HepG2 (cell line): ENCODE data around the gene POGLUT3. TPM values are rescaled to one million over a fixed set of nuclear protein-coding genes. Genes with fewer than 3 reads are reported as not detected.
A peak's percentile ranks its signal among the peaks of the same experiment; 100 is the strongest.

ENCODE experiments used
- ARNT ChIP-seq: fragments of 450-650 bp; IDR thresholded peaks from 2 replicates; pipeline ENCODE4 v1.6.1; 2017
- CREM ChIP-seq, 2 experiments: sonication (generic) in 1 of 2; formaldehyde crosslinking in 1 of 2; IDR thresholded peaks; 2 replicates each; pipeline versions ENCODE4 v1.4.0 to v1.6.1; 2016 to 2020; ENCODE audit warnings: antibody characterized with exemption in 1 of 2, mild to moderate bottlenecking in 1 of 2, missing genetic modification reagents in 1 of 2
- GLI4 ChIP-seq: sonication (generic); formaldehyde crosslinking; IDR thresholded peaks from 2 replicates; pipeline ENCODE4 v1.5.1; 2020; ENCODE audit warnings: missing genetic modification reagents, mild to moderate bottlenecking, moderate library complexity, borderline replicate concordance
- KLF15 ChIP-seq: sonication (generic); formaldehyde crosslinking; IDR thresholded peaks from 2 replicates; pipeline ENCODE4 v1.8.1; 2023; ENCODE audit warnings: borderline replicate concordance, mild to moderate bottlenecking, inconsistent platforms, missing genetic modification reagents, mixed read lengths
- KMT2A ChIP-seq: sonication (generic); formaldehyde crosslinking; IDR thresholded peaks from 2 replicates; pipeline ENCODE4 v1.4.0; 2020; ENCODE audit warnings: missing genetic modification reagents
- MAFF ChIP-seq: IDR thresholded peaks from 2 replicates; pipeline ENCODE4 v1.6.1; 2011; ENCODE audit warnings: low read depth, low read length, improper control_type of control experiment
- MAZ ChIP-seq, 2 experiments: sonication (generic) in 1 of 2; formaldehyde crosslinking in 1 of 2; IDR thresholded peaks; 2 replicates each; pipeline versions ENCODE4 v1.5.0 to v1.6.1; 2012 to 2020; ENCODE audit warnings: low read depth in 2 of 2, mild to moderate bottlenecking in 2 of 2, borderline replicate concordance in 1 of 2, improper control_type of control experiment in 1 of 2, low read length in 1 of 2, missing genetic modification reagents in 1 of 2, moderate library complexity in 1 of 2
- MYNN ChIP-seq: sonication (generic); formaldehyde crosslinking; IDR thresholded peaks from 2 replicates; pipeline ENCODE4 v1.4.0; 2020; ENCODE audit warnings: mild to moderate bottlenecking, low read depth, missing genetic modification reagents
- NFATC3 ChIP-seq: sonication (generic); formaldehyde crosslinking; IDR thresholded peaks from 2 replicates; pipeline ENCODE4 v1.5.1; 2020; ENCODE audit warnings: mild to moderate bottlenecking, missing genetic modification reagents
- SCMH1 ChIP-seq: sonication (generic); formaldehyde crosslinking; IDR thresholded peaks from 2 replicates; pipeline ENCODE4 v1.9.0; 2021; ENCODE audit warnings: missing genetic modification reagents, mild to moderate bottlenecking, borderline replicate concordance
- TGIF2 ChIP-seq: IDR thresholded peaks from 2 replicates; pipeline ENCODE4 v1.6.1; 2016; ENCODE audit warnings: control low read depth, missing compliant biosample characterization
- U2AF1 ChIP-seq: fragments of 200-400 bp; formaldehyde crosslinking; optimal IDR thresholded peaks from 2 replicates; pipeline ENCODE3; 2017; ENCODE audit warnings: mild to moderate bottlenecking, low read depth, low read length
- WIZ ChIP-seq: sonication (generic); formaldehyde crosslinking; IDR thresholded peaks from 2 replicates; pipeline ENCODE4 v1.5.1; 2020; ENCODE audit warnings: mild to moderate bottlenecking, missing genetic modification reagents
- ZFP36 ChIP-seq: fragments of 150-350 bp; IDR thresholded peaks from 2 replicates; pipeline ENCODE4 v1.6.1; 2018; ENCODE audit warnings: borderline replicate concordance, low read length, low read depth; ENCODE audit not compliant: partially characterized antibody
- polyA plus RNA-seq, 8 experiments: library from polyadenylated mRNA; depleted of rRNA in 3 of 8; stranded (reverse) in 7 of 8; unstranded in 1 of 8; fragments of >200 nt; fragmentation: Illumina TruSeq in 4 of 8; extraction: Trizol in 4 of 8; gene quantifications; 2 replicates each; pipeline versions ENCODE4 v1.2.1 to v1.2.3, GENCODE V29; 2011 to 2016; ENCODE audit warnings: low read depth in 4 of 8, missing spikeins in 1 of 8, mixed read lengths in 1 of 8; ENCODE audit not compliant: insufficient read depth in 1 of 8
- total RNA-seq, 5 experiments: library from RNA; depleted of rRNA; stranded (reverse); fragments of >200 nt; fragmentation: Illumina TruSeq; extraction: Trizol; gene quantifications; 2 replicates each; pipeline ENCODE4 v1.2.3, GENCODE V29; 2016; ENCODE audit warnings: low read depth in 1 of 5
- TF ChIP-seq, protein P1 (sequence below): sonication (generic); formaldehyde crosslinking; IDR thresholded peaks from 2 replicates; pipeline ENCODE4 v1.4.0; 2020; ENCODE audit warnings: mild to moderate bottlenecking, missing genetic modification reagents, borderline replicate concordance
- TF ChIP-seq, protein P2 (sequence below): sonication (generic); formaldehyde crosslinking; IDR thresholded peaks from 2 replicates; pipeline ENCODE4 v1.4.0; 2020; ENCODE audit warnings: missing genetic modification reagents, borderline replicate concordance
- TF ChIP-seq, protein P3 (sequence below): sonication (generic); formaldehyde crosslinking; IDR thresholded peaks from 2 replicates; pipeline ENCODE4 v1.4.0; 2020; ENCODE audit warnings: mild to moderate bottlenecking, missing genetic modification reagents
- TF ChIP-seq, protein P4 (sequence below): sonication (generic); formaldehyde crosslinking; IDR thresholded peaks from 2 replicates; pipeline ENCODE4 v1.4.0; 2020; ENCODE audit warnings: missing genetic modification reagents
- TF ChIP-seq, protein P5 (sequence below): IDR thresholded peaks from 2 replicates; pipeline ENCODE4 v1.6.1; 2016; ENCODE audit warnings: mild to moderate bottlenecking, missing biosample characterization, missing genetic modification reagents

POGLUT3 gene
- total and polyA plus RNA-seq, 2 of the 13 experiments (the other 11 are each of a cell fraction or from before 2014, with no cell fraction given): 14.3 to 22.0 TPM

DNA sequence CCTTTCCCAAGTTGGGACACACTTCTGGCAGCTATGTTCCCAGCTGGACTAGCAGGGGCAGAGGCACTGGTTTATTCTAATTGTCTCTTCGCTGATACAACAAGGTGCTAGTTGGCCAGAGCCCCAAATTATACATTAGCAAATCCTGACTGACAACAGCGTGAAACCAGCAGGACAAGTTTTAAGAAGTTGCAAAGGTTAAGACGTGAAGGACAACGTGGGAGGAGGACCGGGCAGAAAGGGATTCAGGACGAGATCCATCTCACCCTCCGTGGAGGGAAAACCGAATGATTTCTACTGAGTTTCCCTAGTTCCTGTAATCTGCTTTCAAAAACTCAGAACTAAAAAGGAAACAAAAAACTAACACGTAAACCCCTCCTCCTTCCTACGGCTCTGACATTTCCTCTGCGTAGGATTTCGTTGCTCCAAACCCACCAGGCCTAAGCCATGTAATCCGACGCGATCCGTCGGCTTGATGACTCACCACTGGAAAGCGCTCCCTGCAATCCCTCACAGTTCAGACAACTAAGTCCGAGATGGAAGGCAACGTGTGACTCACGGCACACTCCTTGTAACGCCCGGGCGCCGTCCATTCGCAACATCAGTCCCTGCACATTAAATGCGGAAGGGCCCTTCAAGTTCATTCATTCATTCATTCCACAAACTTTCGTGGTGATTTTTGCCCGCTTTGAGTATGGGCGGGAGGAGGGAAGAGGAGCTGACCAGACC is 703 bp downstream of the POGLUT3 start (continued):
- no peak for TF ChIP-seq ZFP36
- TF ChIP-seq, protein P1, sequence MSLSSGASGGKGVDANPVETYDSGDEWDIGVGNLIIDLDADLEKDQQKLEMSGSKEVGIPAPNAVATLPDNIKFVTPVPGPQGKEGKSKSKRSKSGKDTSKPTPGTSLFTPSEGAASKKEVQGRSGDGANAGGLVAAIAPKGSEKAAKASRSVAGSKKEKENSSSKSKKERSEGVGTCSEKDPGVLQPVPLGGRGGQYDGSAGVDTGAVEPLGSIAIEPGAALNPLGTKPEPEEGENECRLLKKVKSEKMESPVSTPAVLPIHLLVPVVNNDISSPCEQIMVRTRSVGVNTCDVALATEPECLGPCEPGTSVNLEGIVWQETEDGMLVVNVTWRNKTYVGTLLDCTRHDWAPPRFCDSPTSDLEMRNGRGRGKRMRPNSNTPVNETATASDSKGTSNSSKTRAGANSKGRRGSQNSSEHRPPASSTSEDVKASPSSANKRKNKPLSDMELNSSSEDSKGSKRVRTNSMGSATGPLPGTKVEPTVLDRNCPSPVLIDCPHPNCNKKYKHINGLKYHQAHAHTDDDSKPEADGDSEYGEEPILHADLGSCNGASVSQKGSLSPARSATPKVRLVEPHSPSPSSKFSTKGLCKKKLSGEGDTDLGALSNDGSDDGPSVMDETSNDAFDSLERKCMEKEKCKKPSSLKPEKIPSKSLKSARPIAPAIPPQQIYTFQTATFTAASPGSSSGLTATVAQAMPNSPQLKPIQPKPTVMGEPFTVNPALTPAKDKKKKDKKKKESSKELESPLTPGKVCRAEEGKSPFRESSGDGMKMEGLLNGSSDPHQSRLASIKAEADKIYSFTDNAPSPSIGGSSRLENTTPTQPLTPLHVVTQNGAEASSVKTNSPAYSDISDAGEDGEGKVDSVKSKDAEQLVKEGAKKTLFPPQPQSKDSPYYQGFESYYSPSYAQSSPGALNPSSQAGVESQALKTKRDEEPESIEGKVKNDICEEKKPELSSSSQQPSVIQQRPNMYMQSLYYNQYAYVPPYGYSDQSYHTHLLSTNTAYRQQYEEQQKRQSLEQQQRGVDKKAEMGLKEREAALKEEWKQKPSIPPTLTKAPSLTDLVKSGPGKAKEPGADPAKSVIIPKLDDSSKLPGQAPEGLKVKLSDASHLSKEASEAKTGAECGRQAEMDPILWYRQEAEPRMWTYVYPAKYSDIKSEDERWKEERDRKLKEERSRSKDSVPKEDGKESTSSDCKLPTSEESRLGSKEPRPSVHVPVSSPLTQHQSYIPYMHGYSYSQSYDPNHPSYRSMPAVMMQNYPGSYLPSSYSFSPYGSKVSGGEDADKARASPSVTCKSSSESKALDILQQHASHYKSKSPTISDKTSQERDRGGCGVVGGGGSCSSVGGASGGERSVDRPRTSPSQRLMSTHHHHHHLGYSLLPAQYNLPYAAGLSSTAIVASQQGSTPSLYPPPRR (CRISPR knock-in tag): no peak
- TF ChIP-seq TGIF2: no peak
- no peak for TF ChIP-seq SCMH1 (CRISPR knock-in tag)
- TF ChIP-seq ARNT: no peak
- TF ChIP-seq KLF15: no peak
- no peak for TF ChIP-seq U2AF1
- TF ChIP-seq MAFF: no peak
- TF ChIP-seq GLI4 (CRISPR knock-in tag): no peak
- TF ChIP-seq, protein P2, sequence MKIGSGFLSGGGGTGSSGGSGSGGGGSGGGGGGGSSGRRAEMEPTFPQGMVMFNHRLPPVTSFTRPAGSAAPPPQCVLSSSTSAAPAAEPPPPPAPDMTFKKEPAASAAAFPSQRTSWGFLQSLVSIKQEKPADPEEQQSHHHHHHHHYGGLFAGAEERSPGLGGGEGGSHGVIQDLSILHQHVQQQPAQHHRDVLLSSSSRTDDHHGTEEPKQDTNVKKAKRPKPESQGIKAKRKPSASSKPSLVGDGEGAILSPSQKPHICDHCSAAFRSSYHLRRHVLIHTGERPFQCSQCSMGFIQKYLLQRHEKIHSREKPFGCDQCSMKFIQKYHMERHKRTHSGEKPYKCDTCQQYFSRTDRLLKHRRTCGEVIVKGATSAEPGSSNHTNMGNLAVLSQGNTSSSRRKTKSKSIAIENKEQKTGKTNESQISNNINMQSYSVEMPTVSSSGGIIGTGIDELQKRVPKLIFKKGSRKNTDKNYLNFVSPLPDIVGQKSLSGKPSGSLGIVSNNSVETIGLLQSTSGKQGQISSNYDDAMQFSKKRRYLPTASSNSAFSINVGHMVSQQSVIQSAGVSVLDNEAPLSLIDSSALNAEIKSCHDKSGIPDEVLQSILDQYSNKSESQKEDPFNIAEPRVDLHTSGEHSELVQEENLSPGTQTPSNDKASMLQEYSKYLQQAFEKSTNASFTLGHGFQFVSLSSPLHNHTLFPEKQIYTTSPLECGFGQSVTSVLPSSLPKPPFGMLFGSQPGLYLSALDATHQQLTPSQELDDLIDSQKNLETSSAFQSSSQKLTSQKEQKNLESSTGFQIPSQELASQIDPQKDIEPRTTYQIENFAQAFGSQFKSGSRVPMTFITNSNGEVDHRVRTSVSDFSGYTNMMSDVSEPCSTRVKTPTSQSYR (CRISPR knock-in tag): no peak; the same call in 1 of the 2 replicates
- TF ChIP-seq, protein P3, sequence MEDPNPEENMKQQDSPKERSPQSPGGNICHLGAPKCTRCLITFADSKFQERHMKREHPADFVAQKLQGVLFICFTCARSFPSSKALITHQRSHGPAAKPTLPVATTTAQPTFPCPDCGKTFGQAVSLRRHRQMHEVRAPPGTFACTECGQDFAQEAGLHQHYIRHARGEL: no peak
- TF ChIP-seq, protein P4, sequence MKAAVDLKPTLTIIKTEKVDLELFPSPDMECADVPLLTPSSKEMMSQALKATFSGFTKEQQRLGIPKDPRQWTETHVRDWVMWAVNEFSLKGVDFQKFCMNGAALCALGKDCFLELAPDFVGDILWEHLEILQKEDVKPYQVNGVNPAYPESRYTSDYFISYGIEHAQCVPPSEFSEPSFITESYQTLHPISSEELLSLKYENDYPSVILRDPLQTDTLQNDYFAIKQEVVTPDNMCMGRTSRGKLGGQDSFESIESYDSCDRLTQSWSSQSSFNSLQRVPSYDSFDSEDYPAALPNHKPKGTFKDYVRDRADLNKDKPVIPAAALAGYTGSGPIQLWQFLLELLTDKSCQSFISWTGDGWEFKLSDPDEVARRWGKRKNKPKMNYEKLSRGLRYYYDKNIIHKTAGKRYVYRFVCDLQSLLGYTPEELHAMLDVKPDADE: no peak
- peak; percentile 79 for TF ChIP-seq KMT2A
- TF ChIP-seq MAZ (IDR thresholded peaks at IDR 0.05; ENCODE audit: borderline replicate concordance, low read depth, low read length): no peak
- TF ChIP-seq MAZ (CRISPR knock-in tag; IDR thresholded peaks at IDR 0.05; ENCODE audit: low read depth): no peak
- no peak for TF ChIP-seq MYNN (CRISPR knock-in tag)
- no peak for TF ChIP-seq NFATC3 (CRISPR knock-in tag)
- TF ChIP-seq, protein P5, sequence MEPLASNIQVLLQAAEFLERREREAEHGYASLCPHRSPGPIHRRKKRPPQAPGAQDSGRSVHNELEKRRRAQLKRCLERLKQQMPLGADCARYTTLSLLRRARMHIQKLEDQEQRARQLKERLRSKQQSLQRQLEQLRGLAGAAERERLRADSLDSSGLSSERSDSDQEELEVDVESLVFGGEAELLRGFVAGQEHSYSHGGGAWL (CRISPR knock-in tag): no peak; the same call in 1 of the 2 replicates
- TF ChIP-seq WIZ (CRISPR knock-in tag): no peak
- TF ChIP-seq CREM (IDR thresholded peaks at IDR 0.05): peak; percentile 57; the same call in 1 of the 2 replicates
- no peak; the same call in 1 of the 2 replicates for TF ChIP-seq CREM (CRISPR knock-in tag; IDR thresholded peaks at IDR 0.05)
